Stimulated activated CD4-positive, alpha-beta T cell treated with anti-CD3 and anti-CD28 coated beads, Interleukin-4, amount 100 ng/mL, for 4 hours (primary cell): ENCODE results near the gene MROH2A.

Source experiments
- DNase-seq, 2 experiments: peaks; one replicate each; pipeline ENCODE4 v3.0.0-alpha.2; 2020

Gene MROH2A

DNA sequence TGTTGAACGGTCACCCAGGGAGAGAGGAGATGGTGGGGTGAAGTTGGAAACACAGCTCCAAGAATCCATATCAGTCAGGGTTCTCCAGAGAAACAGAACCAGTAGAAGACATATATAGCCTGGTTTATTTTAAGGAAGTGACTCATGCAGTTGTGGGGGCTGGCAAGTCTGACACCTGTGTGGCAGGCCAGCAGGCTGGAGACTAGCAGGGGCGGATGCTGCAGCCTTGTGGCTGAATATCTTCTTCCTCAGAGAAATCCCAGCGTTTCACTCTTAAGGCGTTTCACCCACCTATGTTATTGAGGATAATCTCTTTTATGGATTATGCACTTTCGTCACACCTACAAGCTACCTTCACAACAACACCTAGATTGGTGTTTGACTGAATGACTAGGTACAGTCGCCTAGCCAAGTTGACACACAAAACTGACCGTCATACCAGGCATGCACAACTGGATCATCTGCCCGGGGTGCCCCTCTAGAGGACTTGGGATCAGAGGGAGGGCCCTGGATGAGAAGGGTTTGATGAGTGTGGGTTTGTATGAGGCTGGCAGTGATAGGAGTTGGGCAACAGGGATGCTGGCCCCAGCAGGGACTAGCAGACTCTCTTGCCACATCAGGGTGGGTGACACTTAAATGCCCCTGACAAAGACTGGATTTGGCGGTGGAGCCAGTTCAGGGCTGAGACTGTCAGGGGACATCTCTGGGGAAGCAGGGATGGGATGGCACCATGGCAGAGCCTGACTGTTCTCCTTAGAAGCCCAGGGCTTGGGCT is 23.4 kb downstream of the MROH2A start:
- DNase-seq: no peak

GRCh38 chr2:233802132-233802815 is 24.1 kb downstream of the MROH2A start:
- DNase-seq: no peak

DNA sequence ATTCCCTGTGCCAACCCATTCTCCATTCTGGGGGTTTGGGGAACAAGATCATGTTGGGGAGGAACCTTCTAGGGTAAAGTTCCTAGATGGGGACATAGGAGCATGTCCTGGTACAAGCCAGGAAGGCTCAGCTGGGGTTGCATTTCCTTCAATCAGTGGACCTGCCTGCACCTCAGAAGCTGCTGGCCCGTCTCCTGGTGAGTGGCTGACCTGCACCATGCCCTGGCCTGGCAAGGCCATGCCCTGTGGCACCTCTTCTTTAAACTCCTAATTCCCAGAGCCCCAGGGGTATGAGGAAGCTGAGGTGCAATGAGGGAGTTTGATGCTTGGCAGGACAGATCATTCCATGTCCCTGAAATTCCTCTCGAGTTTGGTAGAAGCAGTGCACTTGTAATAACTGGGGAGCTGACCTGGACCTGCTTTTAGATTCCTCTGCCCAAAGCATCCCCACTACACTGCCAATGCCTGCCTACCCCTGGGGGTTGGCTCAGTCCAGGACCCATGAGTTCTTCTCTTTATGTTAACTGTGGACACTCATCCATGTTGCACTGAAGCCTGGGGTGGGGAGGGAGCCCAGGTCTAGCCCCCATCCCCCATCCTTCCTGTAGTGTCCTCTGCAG is 25.3 kb downstream of the MROH2A start:
- DNase-seq: no peak

DNA sequence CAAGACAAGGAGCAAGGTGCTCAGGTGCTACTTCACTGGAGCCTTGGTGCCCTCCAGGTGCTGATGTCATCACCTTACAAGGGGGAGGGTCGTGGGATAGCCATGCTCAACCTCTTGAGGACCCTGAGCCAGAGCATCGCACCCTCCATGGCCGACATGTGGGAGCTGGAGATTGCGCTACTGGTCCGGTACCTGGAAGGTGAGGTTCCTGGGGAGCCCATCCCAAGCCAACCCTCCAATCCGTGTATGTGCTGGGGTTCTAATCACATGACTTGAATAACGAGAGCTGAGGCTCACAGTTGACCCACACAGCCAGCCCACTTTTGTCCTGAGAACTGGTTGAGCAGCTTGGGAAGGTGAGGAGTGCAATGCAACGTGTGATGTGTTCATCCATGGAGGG is 25.9 kb downstream of the MROH2A start:
- no peak for DNase-seq

GRCh38 chr2:233807215-233807865 is 29.2 kb downstream of the MROH2A start:
- no peak for DNase-seq

GRCh38 chr2:233807966-233808935 is 30.1 kb downstream of the MROH2A start:
- DNase-seq: no peak

GRCh38 chr2:233810385-233810784 is 32.3 kb downstream of the MROH2A start:
- no peak for DNase-seq

GRCh38 chr2:233811087-233811486 is 33.0 kb downstream of the MROH2A start:
- no peak for DNase-seq

DNA sequence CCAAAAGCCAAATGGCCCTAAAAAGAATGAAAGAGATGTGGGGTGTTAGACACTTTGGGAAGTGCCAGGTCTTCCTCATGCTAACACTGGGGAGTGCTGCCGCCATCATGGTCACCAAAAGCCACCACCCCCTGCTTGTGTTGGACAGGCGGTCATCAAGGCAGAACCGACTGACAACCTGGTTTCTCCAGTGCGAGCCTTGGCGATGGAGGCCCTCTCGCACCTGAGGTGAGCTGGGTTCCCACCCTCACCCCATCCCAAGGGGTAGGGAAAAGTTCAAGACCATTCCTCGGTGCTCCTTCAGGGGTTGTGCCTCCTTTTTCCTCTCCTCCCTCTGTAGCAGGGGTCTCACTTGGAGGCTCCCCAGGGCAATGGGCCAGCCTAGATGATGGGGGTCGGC is 33.6 kb downstream of the MROH2A start:
- no peak for DNase-seq

DNA sequence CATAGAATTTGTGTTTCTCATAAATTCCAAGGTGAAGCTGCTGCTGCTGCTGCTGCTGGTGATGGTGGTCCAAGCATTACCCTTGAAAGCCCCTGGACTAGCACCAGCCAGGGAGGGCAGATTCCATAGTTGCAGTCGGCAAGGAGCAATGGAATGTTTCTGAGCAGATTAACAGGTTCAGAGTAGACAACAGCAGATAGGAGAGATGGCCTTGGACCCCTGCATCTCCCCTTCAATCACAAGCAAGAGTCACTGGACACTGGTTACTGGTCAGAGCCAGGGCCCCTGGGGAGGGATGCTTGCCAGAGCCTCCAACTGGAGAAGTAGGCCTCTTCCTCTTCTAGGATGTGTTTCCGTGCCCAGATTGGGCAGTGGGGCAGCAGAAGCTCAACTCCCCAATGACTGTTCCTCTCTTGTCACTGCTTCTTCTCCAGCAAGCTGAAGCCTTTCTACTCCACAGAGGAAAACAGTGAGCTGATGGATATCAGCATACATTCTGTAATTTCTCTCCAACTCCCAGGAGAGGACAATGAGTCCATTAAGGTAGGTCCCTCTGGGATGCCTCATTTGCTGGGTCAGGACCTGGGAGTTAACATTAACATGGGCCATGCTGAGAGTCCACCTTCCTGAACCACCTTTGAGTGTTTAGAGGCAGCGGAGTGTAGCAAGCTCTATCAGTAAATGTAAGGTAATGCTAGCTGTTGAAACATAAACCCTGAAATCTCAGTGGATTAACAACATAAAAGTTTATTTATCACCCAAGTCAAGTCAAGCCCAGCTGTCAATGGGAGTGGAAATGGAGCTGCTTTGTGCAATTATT is 35.3 kb downstream of the MROH2A start:
- DNase-seq: no peak

DNA sequence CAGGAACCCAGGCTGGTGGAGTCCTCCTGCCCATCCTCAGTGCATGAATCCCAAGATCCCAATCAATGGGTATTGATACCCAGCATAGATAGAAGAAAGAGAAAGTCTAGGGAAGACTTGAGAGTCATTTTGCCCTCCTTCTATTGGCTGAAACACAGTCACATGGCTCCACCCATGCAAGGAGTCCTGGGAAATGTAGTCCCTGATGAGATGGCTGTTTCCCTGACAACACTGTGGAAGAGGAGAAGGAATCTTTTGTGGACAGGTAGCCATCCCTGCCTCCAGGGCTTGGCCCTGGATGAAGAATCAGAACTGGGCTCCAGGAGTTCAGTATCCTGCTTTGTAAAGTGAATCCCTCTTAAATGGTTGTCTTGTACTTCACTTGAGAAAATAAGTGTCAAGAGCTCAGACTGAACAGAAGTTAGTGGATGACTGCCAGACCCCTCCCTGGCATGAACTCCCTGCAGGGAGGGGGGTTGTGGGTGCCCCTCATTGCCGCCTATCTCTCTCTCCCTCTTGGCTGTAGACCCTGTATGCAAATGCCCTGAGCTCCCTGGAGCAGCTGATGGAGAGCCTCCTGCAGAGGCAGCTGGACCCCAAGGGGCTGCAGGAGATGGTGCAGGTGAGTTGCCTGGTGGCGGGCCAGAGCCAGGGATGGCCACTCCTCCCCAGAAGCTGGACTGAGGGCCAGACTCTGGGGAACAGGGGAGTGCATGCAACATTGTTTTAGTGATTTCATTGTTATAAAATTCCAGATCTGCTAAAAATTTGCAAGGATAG is 36.1 kb downstream of the MROH2A start:
- DNase-seq: no peak

DNA sequence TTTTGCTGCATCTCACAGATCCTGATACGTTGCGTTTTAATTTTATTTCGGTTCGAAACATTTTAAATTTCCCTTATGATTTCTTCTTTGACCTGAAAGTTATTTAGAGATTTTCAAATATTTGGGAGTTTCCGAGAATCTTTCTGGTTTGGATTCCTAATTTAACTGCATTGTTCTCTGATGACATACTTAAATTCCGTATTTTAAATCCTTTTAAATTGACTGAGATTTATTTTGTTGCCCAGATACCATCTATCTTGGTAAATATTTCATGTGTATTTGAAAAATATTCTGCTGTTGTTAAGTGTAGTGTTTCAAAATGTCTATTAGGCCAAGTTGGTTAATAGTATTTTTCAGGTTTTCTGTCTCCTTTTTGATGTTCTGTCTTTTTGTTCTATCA is 37.7 kb downstream of the MROH2A start:
- DNase-seq: no peak

GRCh38 chr2:233816334-233816733 is 38.2 kb downstream of the MROH2A start:
- no peak for DNase-seq

GRCh38 chr2:233816771-233817170 is 38.6 kb downstream of the MROH2A start:
- DNase-seq: no peak

GRCh38 chr2:233817361-233817911 is 39.3 kb downstream of the MROH2A start:
- DNase-seq: no peak

- DNase-seq: no peak
These were observed 40.0 kb downstream of the MROH2A start for GRCh38 chr2:233817995-233818638.

GRCh38 chr2:233818639-233819621 is 40.8 kb downstream of the MROH2A start:
- no peak for DNase-seq
